Measurements from ENCODE around the gene AMY1A.
"Not testable (repeated sequence)": the region's sequence is repeated elsewhere in the genome, so short reads cannot be mapped to it uniquely, and the experiment has no call there.

AMY1A gene

DNA sequence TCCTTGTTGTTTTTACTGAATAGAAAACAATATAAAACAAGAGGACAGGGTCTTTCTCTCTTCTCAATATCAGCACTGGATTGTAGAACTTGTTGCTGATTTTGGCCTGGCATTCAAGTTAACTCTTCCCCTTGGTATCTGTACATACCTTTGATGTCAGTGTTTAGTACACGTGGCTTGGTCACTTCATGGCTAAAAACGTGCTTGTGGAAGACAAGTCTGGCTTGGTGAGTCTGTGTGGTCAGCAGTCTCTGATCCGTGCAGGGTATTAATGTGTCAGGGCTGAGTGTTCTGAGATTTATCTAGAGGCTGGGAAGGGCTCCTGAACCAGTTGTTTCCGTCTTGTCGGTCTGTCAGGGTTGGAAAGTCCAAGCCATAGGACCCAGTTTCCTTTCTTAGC is at the start of gene AMY1A:
AMY1A (plus strand) TSS at position 301 of the 400 bp plus-strand sequence. CDS start 571 bp downstream, outside the sequence.
- H3K9ac ChIP-seq (ENCODE audit: low read depth, low read length); H3K36me3 ChIP-seq (ENCODE audit: insufficient read depth, low read length); H3K9me3 ChIP-seq (ENCODE audit: control insufficient read depth, insufficient read depth, low read length); H3K4me1 ChIP-seq (ENCODE audit: insufficient read depth, low read length): not testable (repeated sequence)

DNA sequence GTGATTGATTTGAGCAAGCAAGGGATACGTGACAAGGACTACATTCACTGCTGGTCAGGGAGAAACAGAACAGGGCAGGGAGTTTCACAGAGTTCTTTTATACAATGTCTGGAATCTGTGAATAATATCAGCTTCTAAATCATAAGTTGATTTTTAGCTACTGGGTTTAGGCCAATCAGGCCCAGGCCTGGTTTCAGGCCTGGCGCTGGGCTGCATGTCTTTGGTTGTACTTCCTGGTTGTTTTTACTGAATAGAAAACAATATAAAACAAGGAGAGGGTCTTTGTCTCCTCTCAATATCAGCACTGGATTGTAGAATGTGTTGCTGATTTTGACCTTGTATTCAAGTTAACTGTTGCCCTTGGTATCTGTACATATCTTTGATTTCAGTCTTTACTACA is 39.2 kb upstream of the AMY1A start:
- Histone ChIP-seq H3K36me3 (ENCODE audit: insufficient read depth, low read length) (no peaks in the 10 kb centered on the region), H3K9me3 (ENCODE audit: control insufficient read depth, insufficient read depth, low read length) (no peaks in the 10 kb centered on the region), H3K4me1 (ENCODE audit: insufficient read depth, low read length) (no peaks in the 10 kb centered on the region), H3K9ac (ENCODE audit: low read depth, low read length) (no peak overlapping the region)

DNA sequence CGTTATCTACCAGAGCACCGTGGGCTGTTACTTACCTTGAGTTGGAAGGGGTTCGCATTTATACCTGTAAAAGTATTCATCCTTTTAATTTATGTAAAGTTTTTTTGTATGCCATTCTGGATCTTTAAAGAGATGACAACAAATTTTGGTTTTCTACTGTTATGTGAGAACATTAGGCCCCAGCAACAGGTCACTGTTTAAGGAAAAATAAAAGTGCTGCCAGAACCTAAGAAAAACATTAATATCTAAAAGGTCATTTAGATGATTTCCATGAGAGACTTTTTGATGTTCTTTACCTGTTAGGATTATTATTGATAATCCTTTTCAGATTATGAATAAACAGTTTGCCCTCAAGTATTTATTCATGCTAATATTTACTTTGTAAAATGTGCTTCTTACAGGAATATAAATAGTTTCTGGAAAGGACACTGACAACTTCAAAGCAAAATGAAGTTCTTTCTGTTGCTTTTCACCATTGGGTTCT is 38.5 kb upstream of the AMY1A start, which contains the start of gene AMY2A:
AMY2A (plus strand) TSS at position 434 of the 484 bp plus-strand sequence; CDS start at position 448, 14 bp downstream.
- not testable (repeated sequence) for H3K4me1 ChIP-seq (ENCODE audit: insufficient read depth, low read length); H3K36me3 ChIP-seq (ENCODE audit: insufficient read depth, low read length); H3K9ac ChIP-seq (ENCODE audit: low read depth, low read length); H3K9me3 ChIP-seq (ENCODE audit: control insufficient read depth, insufficient read depth, low read length)

DNA sequence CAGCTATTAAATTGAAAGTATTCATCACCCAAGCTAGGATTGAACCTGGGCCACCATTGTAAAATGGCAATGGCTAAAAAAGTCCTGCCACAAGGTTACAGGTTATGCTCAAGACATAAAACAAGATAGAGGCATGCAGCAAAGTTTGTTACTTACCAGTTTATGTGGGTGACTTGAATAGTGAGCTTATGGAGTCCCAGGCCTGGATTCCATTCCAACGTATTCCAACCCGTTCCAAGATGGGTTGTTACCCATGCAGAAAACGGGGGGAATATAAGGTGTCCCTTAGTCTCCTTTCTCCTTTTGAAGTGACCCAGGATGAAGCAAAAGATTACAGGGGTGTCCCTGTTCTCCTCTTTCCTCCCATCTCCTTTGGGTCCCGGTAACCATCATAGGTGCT is 28.1 kb upstream of the AMY1A start:
- not testable (repeated sequence) for H3K36me3 ChIP-seq (ENCODE audit: insufficient read depth, low read length); H3K9ac ChIP-seq (ENCODE audit: low read depth, low read length); H3K9me3 ChIP-seq (ENCODE audit: control insufficient read depth, insufficient read depth, low read length); H3K4me1 ChIP-seq (ENCODE audit: insufficient read depth, low read length)

DNA sequence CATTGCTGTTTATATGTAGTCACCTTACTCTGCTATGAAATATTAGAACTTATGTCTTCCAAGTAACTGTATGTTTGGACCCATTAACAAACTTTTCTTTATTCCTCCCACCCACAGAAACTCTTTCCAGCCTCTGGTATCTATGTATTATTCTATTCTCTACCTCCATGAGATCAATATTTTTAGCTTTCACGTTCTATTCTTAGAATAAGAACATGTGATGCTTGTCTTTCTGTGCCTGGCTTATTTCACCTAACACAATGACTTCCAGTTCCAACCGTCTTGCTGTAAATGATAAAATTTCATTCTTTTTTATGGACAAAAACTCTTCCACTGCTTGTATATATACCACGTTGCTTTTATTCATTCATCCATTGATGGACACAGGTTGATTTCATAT is 14.4 kb upstream of the AMY1A start:
- not testable (repeated sequence) for H3K9me3 ChIP-seq (ENCODE audit: control insufficient read depth, insufficient read depth, low read length); H3K4me1 ChIP-seq (ENCODE audit: insufficient read depth, low read length); H3K9ac ChIP-seq (ENCODE audit: low read depth, low read length); H3K36me3 ChIP-seq (ENCODE audit: insufficient read depth, low read length)

DNA sequence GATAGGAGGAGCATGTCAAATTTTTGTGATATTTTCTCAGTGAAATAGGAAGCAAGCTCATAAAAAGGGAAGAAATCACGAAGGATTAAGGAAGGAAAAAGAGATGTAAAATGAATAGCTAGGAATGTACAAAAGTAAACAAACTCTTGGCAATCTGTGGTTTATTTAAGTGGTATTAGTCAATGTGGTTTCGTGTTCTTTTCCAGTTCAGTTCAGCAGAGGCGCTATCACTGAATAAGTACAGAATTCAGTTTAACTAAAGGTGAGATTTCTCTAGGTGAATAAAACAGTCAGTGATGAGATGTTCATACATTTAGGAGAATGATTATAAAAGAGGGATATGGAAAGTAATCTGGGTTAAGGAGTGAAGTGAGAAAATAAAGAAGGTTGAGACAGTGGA is 11.7 kb upstream of the AMY1A start:
- not testable (repeated sequence) for H3K9ac ChIP-seq (ENCODE audit: low read depth, low read length); H3K9me3 ChIP-seq (ENCODE audit: control insufficient read depth, insufficient read depth, low read length); H3K36me3 ChIP-seq (ENCODE audit: insufficient read depth, low read length); H3K4me1 ChIP-seq (ENCODE audit: insufficient read depth, low read length)

DNA sequence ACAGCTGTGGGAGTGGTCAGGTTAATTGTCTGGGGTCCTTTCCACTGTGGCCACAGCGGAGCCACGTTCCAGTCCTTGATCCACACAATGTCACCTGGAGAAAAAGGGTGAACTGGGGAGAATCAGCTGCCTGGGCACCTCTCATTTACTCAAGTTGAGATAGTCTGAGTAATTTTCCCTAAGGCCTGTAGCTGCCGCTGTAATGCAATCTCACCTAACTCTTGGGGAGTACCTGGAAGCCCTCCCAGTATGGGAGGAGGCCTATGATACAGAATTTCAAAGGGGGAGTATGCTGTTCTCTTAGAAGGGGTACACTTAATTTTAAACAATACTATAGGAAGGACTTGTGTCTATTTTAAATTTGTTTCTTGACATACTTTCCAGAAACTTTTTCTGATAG is 5.3 kb upstream of the AMY1A start:
- H3K9ac ChIP-seq (ENCODE audit: low read depth, low read length); H3K9me3 ChIP-seq (ENCODE audit: control insufficient read depth, insufficient read depth, low read length); H3K36me3 ChIP-seq (ENCODE audit: insufficient read depth, low read length); H3K4me1 ChIP-seq (ENCODE audit: insufficient read depth, low read length): not testable (repeated sequence)

DNA sequence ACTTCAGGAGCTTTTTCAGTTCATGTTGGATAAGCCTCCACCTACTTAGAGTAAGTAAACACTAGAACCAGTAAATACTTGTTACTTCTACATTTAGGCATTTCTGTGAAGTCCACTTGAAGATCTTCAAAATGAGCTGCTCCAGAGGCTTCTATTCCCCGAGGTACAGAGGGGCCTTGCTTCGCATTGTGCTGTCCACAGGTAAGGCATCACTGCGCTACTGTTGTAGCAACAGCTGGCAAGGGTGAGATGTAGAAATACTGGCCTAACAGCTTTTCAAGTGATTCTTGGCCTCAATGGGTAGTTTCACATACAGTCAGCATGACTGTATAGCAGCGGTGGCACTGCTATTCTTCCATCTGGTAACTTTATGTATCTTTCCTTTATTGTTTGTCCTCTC is 4.7 kb upstream of the AMY1A start:
- not testable (repeated sequence) for H3K36me3 ChIP-seq (ENCODE audit: insufficient read depth, low read length); H3K4me1 ChIP-seq (ENCODE audit: insufficient read depth, low read length); H3K9me3 ChIP-seq (ENCODE audit: control insufficient read depth, insufficient read depth, low read length); H3K9ac ChIP-seq (ENCODE audit: low read depth, low read length)

DNA sequence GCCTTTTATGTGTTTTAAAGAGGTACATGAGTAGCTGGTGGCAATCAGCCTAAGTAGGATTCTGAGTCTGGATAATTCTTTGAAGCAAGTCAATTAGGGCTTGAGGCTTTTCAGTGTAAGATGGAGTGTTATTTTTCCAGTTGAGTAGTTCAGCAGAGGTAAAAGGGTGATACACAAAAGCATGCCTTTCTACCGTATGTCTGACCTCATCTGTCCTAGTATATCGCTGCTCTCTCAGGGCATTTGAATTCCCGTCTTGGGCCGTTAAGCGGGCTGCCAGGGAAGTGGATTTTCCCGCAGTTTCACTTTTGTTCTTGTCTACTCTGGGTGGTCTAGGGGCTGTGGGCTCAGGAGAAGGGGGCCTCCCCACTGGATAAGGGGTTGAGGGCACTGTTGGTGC is 1.4 kb upstream of the AMY1A start:
- H3K4me1 ChIP-seq (ENCODE audit: insufficient read depth, low read length); H3K9me3 ChIP-seq (ENCODE audit: control insufficient read depth, insufficient read depth, low read length); H3K36me3 ChIP-seq (ENCODE audit: insufficient read depth, low read length); H3K9ac ChIP-seq (ENCODE audit: low read depth, low read length): not testable (repeated sequence)

DNA sequence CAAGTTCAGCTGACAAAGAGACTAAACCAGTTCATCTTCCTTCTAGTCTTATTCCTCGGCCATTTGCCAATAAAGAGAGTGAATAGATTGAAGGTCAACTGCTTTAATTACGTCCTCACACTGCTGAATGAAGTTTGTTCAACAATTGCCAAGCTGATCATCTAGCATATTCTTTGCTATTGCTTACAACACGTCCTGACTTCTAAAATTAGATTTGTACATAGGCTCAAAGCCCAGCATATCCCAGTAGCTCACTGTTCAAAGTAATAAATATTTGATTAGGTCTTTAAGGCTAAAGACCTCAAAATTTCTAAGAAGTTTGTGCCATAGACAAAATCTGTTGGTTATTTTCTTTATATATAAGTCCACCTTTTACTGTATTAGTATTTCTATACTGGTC is 20.8 kb downstream of the AMY1A start:
- H3K9me3 ChIP-seq (ENCODE audit: control insufficient read depth, insufficient read depth, low read length); H3K4me1 ChIP-seq (ENCODE audit: insufficient read depth, low read length); H3K9ac ChIP-seq (ENCODE audit: low read depth, low read length); H3K36me3 ChIP-seq (ENCODE audit: insufficient read depth, low read length): not testable (repeated sequence)

DNA sequence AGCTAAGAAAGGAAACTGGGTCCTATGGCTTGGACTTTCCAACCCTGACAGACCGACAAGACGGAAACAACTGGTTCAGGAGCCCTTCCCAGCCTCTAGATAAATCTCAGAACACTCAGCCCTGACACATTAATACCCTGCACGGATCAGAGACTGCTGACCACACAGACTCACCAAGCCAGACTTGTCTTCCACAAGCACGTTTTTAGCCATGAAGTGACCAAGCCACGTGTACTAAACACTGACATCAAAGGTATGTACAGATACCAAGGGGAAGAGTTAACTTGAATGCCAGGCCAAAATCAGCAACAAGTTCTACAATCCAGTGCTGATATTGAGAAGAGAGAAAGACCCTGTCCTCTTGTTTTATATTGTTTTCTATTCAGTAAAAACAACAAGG is 40.5 kb downstream of the AMY1A start, which contains the start of gene AMY1B:
AMY1B (minus strand) TSS at position 101 of the 400 bp plus-strand sequence. CDS start 571 bp downstream, outside the sequence.
- H3K36me3 ChIP-seq (ENCODE audit: insufficient read depth, low read length); H3K4me1 ChIP-seq (ENCODE audit: insufficient read depth, low read length); H3K9me3 ChIP-seq (ENCODE audit: control insufficient read depth, insufficient read depth, low read length); H3K9ac ChIP-seq (ENCODE audit: low read depth, low read length): not testable (repeated sequence)

DNA sequence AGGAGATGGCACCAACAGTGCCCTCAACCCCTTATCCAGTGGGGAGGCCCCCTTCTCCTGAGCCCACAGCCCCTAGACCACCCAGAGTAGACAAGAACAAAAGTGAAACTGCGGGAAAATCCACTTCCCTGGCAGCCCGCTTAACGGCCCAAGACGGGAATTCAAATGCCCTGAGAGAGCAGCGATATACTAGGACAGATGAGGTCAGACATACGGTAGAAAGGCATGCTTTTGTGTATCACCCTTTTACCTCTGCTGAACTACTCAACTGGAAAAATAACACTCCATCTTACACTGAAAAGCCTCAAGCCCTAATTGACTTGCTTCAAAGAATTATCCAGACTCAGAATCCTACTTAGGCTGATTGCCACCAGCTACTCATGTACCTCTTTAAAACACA is 41.9 kb downstream of the AMY1A start:
- not testable (repeated sequence) for H3K4me1 ChIP-seq (ENCODE audit: insufficient read depth, low read length); H3K9me3 ChIP-seq (ENCODE audit: control insufficient read depth, insufficient read depth, low read length); H3K9ac ChIP-seq (ENCODE audit: low read depth, low read length); H3K36me3 ChIP-seq (ENCODE audit: insufficient read depth, low read length)

DNA sequence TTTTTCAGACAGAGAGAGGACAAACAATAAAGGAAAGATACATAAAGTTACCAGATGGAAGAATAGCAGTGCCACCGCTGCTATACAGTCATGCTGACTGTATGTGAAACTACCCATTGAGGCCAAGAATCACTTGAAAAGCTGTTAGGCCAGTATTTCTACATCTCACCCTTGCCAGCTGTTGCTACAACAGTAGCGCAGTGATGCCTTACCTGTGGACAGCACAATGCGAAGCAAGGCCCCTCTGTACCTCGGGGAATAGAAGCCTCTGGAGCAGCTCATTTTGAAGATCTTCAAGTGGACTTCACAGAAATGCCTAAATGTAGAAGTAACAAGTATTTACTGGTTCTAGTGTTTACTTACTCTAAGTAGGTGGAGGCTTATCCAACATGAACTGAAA is 45.1 kb downstream of the AMY1A start:
- not testable (repeated sequence) for H3K36me3 ChIP-seq (ENCODE audit: insufficient read depth, low read length); H3K9me3 ChIP-seq (ENCODE audit: control insufficient read depth, insufficient read depth, low read length); H3K4me1 ChIP-seq (ENCODE audit: insufficient read depth, low read length); H3K9ac ChIP-seq (ENCODE audit: low read depth, low read length)

DNA sequence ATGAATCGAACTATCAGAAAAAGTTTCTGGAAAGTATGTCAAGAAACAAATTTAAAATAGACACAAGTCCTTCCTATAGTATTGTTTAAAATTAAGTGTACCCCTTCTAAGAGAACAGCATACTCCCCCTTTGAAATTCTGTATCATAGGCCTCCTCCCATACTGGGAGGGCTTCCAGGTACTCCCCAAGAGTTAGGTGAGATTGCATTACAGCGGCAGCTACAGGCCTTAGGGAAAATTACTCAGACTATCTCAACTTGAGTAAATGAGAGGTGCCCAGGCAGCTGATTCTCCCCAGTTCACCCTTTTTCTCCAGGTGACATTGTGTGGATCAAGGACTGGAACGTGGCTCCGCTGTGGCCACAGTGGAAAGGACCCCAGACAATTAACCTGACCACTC is 45.7 kb downstream of the AMY1A start:
- not testable (repeated sequence) for H3K9ac ChIP-seq (ENCODE audit: low read depth, low read length); H3K9me3 ChIP-seq (ENCODE audit: control insufficient read depth, insufficient read depth, low read length); H3K4me1 ChIP-seq (ENCODE audit: insufficient read depth, low read length); H3K36me3 ChIP-seq (ENCODE audit: insufficient read depth, low read length)

DNA sequence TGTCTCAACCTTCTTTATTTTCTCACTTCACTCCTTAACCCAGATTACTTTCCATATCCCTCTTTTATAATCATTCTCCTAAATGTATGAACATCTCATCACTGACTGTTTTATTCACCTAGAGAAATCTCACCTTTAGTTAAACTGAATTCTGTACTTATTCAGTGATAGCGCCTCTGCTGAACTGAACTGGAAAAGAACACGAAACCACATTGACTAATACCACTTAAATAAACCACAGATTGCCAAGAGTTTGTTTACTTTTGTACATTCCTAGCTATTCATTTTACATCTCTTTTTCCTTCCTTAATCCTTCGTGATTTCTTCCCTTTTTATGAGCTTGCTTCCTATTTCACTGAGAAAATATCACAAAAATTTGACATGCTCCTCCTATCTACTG is 52.1 kb downstream of the AMY1A start:
- H3K9ac ChIP-seq (ENCODE audit: low read depth, low read length); H3K36me3 ChIP-seq (ENCODE audit: insufficient read depth, low read length); H3K4me1 ChIP-seq (ENCODE audit: insufficient read depth, low read length); H3K9me3 ChIP-seq (ENCODE audit: control insufficient read depth, insufficient read depth, low read length): not testable (repeated sequence)

DNA sequence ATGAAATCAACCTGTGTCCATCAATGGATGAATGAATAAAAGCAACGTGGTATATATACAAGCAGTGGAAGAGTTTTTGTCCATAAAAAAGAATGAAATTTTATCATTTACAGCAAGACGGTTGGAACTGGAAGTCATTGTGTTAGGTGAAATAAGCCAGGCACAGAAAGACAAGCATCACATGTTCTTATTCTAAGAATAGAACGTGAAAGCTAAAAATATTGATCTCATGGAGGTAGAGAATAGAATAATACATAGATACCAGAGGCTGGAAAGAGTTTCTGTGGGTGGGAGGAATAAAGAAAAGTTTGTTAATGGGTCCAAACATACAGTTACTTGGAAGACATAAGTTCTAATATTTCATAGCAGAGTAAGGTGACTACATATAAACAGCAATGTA is 54.8 kb downstream of the AMY1A start:
- H3K9ac ChIP-seq (ENCODE audit: low read depth, low read length); H3K9me3 ChIP-seq (ENCODE audit: control insufficient read depth, insufficient read depth, low read length); H3K4me1 ChIP-seq (ENCODE audit: insufficient read depth, low read length); H3K36me3 ChIP-seq (ENCODE audit: insufficient read depth, low read length): not testable (repeated sequence)

Data from ES-I3 (cell line).